ENCODE results near the gene ADGRV1.
A peak's percentile ranks its signal among the peaks of the same experiment; 100 is the strongest.

ADGRV1 gene

DNA sequence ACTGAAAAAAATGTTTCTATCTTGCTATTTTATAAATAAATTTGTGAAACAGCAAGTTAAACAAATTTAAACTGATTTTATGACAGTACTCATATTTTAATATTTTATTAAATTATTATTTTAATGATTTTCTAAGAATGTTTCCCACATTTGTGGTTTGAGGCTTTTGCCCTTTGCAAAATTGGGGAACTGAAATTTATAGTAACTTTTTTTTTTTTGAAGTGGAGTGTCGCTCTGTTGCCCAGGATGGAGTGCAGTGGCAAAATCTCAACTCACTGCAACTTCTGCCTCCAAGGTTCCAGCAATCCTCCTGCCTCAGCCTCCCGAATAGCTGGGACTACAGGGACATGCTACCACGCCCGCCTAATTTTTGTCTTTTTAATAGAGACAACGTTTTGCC is 7.2 kb upstream of the ADGRV1 start:
- Histone ChIP-seq H3K4me3 (ENCODE audit: low read length in 2 of 2) (no peak overlapping the region), H3K9me3 (ENCODE audit: control insufficient read depth in 2 of 2, low read length in 2 of 2) (no peaks in the 10 kb centered on the region)

DNA sequence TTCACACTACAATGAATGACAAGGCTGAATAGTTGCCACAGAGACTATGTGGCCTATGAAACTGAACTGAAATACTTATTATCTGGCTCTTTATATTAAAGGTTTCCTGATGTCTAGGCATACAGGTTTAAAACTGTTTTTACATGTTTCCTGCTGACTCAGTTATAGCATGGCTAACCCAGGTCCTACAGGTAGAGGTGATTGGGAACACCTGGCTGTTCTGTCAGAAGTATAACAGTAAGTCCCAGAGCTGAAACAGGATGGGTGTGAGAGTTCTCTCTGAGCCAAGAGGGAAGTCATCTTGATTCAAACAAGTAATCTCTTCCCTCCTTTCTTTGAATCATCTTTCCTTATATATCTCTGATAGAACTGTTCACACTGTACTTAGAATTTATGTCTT is 4.9 kb upstream of the ADGRV1 start:
- H3K9ac ChIP-seq (ENCODE audit: low read depth in 1 of 2, low read length in 2 of 2), result no peak overlapping the region
- H3K9me3 ChIP-seq (ENCODE audit: control insufficient read depth in 2 of 2, low read length in 2 of 2), result no peaks in the 10 kb centered on the region
- H3K4me1 ChIP-seq (ENCODE audit: control insufficient read depth in 2 of 2, insufficient read depth in 2 of 2, low read length in 2 of 2), result peaks cover 0 to 6% of the 10 kb centered on the region in 2 donors
- H3K4me3 ChIP-seq (ENCODE audit: low read length in 2 of 2), result no peak overlapping the region
- peaks cover 5 to 8% of the 10 kb centered on the region in 2 donors for H3K27me3 ChIP-seq (ENCODE audit: control insufficient read depth in 2 of 2, insufficient read depth in 2 of 2, low read length in 2 of 2)
- H3K36me3 ChIP-seq (ENCODE audit: control insufficient read depth in 2 of 2, insufficient read depth in 2 of 2, low read length in 2 of 2), result no peaks in the 10 kb centered on the region
- no peak overlapping the region for H3K27ac ChIP-seq (ENCODE audit: low read depth in 2 of 2, low read length in 2 of 2)

More for the DNA sequence above, 7.2 kb upstream of the ADGRV1 start:
- Histone ChIP-seq H3K4me1 (ENCODE audit: control insufficient read depth in 2 of 2, insufficient read depth in 2 of 2, low read length in 2 of 2) (peaks cover 4% of the 10 kb centered on the region in 2 donors), H3K27me3 (ENCODE audit: control insufficient read depth in 2 of 2, insufficient read depth in 2 of 2, low read length in 2 of 2) (peaks cover 0 to 5% of the 10 kb centered on the region in 2 donors), H3K36me3 (ENCODE audit: control insufficient read depth in 2 of 2, insufficient read depth in 2 of 2, low read length in 2 of 2) (no peaks in the 10 kb centered on the region), H3K9ac (ENCODE audit: low read depth in 1 of 2, low read length in 2 of 2) (no peak overlapping the region), H3K27ac (ENCODE audit: low read depth in 2 of 2, low read length in 2 of 2) (no peak overlapping the region)

DNA sequence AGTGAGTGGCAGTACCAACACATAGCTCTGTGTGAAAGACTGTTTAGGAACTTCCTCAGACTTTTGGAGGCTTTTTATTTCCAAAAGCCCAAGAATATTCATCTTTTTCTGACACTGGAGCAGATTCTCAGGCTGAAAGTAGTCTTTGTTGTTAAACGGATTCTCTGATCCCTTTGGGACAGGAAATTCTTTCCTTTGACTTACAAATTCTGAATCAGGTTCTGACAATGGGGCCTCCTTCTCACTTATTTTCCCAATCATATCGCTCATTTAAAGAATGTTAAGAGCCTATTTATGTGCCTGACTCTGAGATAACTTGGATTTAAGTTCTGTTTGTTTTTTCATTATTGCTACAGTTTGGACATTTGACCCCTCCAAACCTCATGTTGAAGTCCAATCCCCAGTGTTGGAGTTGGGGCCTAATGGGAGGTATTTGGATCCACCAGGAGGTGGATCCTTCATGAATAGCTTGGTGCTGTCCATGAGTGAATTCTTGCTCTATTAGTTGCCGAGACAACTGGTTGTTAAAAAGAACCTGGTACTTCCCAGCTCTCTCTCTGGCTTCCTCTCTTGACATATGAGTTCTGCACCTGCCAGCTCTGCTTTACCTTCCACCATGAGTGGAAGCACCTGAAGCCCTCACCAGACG is 4.1 kb upstream of the ADGRV1 start:
- no peak overlapping the region for H3K27ac ChIP-seq (ENCODE audit: low read depth in 2 of 2, low read length in 2 of 2)
- peaks cover 0 to 11% of the 10 kb centered on the region in 2 donors for H3K4me1 ChIP-seq (ENCODE audit: control insufficient read depth in 2 of 2, insufficient read depth in 2 of 2, low read length in 2 of 2)
- H3K36me3 ChIP-seq (ENCODE audit: control insufficient read depth in 2 of 2, insufficient read depth in 2 of 2, low read length in 2 of 2), result no peaks in the 10 kb centered on the region
- no peak overlapping the region for H3K4me3 ChIP-seq (ENCODE audit: low read length in 2 of 2)
- no peak overlapping the region for H3K9ac ChIP-seq (ENCODE audit: low read depth in 1 of 2, low read length in 2 of 2)
- peaks cover 5 to 8% of the 10 kb centered on the region in 2 donors for H3K27me3 ChIP-seq (ENCODE audit: control insufficient read depth in 2 of 2, insufficient read depth in 2 of 2, low read length in 2 of 2)
- H3K9me3 ChIP-seq (ENCODE audit: control insufficient read depth in 2 of 2, low read length in 2 of 2), result no peaks in the 10 kb centered on the region

DNA sequence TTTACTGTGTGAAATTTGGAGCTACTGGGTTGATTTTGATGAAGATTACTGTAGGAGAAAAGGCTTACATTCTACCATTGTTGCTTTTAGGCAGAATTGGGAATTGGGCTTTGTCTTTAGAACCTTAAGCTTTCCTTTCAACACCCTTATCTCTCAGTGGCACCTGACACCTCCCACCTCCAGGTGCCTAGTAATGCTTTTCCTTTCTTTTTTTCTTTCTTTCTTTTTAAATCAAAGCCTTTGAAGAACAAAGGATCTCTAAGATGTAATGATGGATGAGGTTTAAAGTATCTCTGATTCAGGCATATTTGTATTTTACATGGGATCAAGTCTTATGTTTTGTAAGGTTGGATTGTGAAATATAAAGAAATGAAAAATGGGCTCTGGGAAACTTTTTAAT is 2.9 kb upstream of the ADGRV1 start:
- H3K9ac ChIP-seq (ENCODE audit: low read depth in 1 of 2, low read length in 2 of 2), result no peak overlapping the region
- peaks cover 0 to 11% of the 10 kb centered on the region in 2 donors for H3K4me1 ChIP-seq (ENCODE audit: control insufficient read depth in 2 of 2, insufficient read depth in 2 of 2, low read length in 2 of 2)
- H3K9me3 ChIP-seq (ENCODE audit: control insufficient read depth in 2 of 2, low read length in 2 of 2), result no peaks in the 10 kb centered on the region
- no peak overlapping the region for H3K4me3 ChIP-seq (ENCODE audit: low read length in 2 of 2)
- H3K27ac ChIP-seq (ENCODE audit: low read depth in 2 of 2, low read length in 2 of 2), result no peak overlapping the region
- peaks cover 8% of the 10 kb centered on the region in 2 donors for H3K27me3 ChIP-seq (ENCODE audit: control insufficient read depth in 2 of 2, insufficient read depth in 2 of 2, low read length in 2 of 2)
- H3K36me3 ChIP-seq (ENCODE audit: control insufficient read depth in 2 of 2, insufficient read depth in 2 of 2, low read length in 2 of 2), result no peaks in the 10 kb centered on the region

DNA sequence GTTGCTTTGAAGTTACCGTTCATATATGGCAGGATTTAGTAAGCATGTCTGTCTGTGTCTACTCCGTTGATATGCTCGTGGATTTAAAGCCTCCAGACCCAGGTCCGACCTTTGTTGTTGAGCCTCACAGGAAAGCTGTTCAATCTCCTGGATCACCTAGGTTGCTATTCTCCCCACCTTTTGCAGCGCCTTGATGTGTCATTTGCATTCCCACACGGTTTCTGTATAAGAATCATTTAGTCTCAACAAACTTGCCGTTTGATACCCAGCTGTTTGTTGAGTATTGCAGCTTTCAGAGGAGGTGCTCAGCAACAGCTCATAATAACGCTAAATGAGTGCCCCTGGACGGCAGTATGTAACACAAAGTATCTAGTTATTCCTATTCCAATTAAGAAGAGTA is 1.2 kb upstream of the ADGRV1 start:
- no peaks in the 10 kb centered on the region for H3K36me3 ChIP-seq (ENCODE audit: control insufficient read depth in 2 of 2, insufficient read depth in 2 of 2, low read length in 2 of 2)

DNA sequence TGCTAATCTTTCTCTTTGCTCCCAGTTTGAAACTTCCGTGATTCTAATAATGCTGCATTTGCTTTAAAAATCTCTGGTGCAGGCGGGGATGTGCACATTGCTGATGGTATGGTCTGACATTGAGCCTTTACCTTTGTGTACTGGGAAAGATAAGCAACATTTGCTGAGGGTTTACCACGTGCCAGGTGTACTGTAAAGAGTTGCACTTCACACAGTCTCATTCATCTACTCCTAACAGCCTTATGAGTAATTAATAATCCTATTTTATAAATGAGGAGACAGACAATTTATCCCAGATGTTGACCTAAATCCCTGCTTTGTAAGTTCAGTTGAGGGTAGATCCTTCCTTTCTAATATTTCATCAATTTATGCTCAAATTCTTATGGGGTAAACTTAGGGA is 726 bp upstream of the ADGRV1 start:
- Histone ChIP-seq H3K27me3 (ENCODE audit: control insufficient read depth in 2 of 2, insufficient read depth in 2 of 2, low read length in 2 of 2) (peaks cover 3 to 8% of the 10 kb centered on the region in 2 donors), H3K9ac (ENCODE audit: low read depth in 1 of 2, low read length in 2 of 2) (peak overlapping the region in 1 of 2 donors; percentile 12), H3K4me3 (ENCODE audit: low read length in 2 of 2) (peak overlapping the region; percentile 75 to 82), H3K9me3 (ENCODE audit: control insufficient read depth in 2 of 2, low read length in 2 of 2) (no peaks in the 10 kb centered on the region), H3K36me3 (ENCODE audit: control insufficient read depth in 2 of 2, insufficient read depth in 2 of 2, low read length in 2 of 2) (no peaks in the 10 kb centered on the region), H3K4me1 (ENCODE audit: control insufficient read depth in 2 of 2, insufficient read depth in 2 of 2, low read length in 2 of 2) (peaks cover 0 to 11% of the 10 kb centered on the region in 2 donors), H3K27ac (ENCODE audit: low read depth in 2 of 2, low read length in 2 of 2) (no peak overlapping the region)

More for the DNA sequence above, 1.2 kb upstream of the ADGRV1 start:
- Histone ChIP-seq H3K9ac (ENCODE audit: low read depth in 1 of 2, low read length in 2 of 2) (no peak overlapping the region), H3K27ac (ENCODE audit: low read depth in 2 of 2, low read length in 2 of 2) (no peak overlapping the region), H3K4me3 (ENCODE audit: low read length in 2 of 2) (no peak overlapping the region), H3K27me3 (ENCODE audit: control insufficient read depth in 2 of 2, insufficient read depth in 2 of 2, low read length in 2 of 2) (peaks cover 3 to 8% of the 10 kb centered on the region in 2 donors), H3K9me3 (ENCODE audit: control insufficient read depth in 2 of 2, low read length in 2 of 2) (no peaks in the 10 kb centered on the region), H3K4me1 (ENCODE audit: control insufficient read depth in 2 of 2, insufficient read depth in 2 of 2, low read length in 2 of 2) (peaks cover 0 to 11% of the 10 kb centered on the region in 2 donors)

DNA sequence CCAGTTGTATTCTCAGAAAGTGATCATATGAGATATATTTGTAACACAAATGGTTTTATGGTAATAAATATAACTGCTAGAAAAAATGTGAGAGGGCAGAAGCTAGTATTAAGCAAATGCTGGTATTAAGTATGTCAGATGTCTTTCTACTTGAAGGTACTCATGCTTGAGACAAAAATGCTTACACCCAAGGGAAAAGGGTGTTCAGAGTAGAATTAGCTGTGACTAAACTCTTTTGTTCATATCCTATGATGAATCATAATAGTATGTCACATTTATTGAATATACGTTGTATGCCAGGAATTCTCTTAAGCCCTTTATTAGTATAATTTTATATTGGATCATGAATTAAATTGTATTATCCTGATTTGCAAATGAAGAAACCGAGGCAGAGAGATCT is 2.2 kb downstream of the ADGRV1 start:
- H3K9me3 ChIP-seq (ENCODE audit: control insufficient read depth in 2 of 2, low read length in 2 of 2), result no peaks in the 10 kb centered on the region
- H3K4me1 ChIP-seq (ENCODE audit: control insufficient read depth in 2 of 2, insufficient read depth in 2 of 2, low read length in 2 of 2), result peaks cover 0 to 11% of the 10 kb centered on the region in 2 donors
- no peak overlapping the region for H3K4me3 ChIP-seq (ENCODE audit: low read length in 2 of 2)
- no peak overlapping the region for H3K9ac ChIP-seq (ENCODE audit: low read depth in 1 of 2, low read length in 2 of 2)
- peaks cover 3 to 8% of the 10 kb centered on the region in 2 donors for H3K27me3 ChIP-seq (ENCODE audit: control insufficient read depth in 2 of 2, insufficient read depth in 2 of 2, low read length in 2 of 2)
- H3K36me3 ChIP-seq (ENCODE audit: control insufficient read depth in 2 of 2, insufficient read depth in 2 of 2, low read length in 2 of 2), result no peaks in the 10 kb centered on the region
- no peak overlapping the region for H3K27ac ChIP-seq (ENCODE audit: low read depth in 2 of 2, low read length in 2 of 2)

DNA sequence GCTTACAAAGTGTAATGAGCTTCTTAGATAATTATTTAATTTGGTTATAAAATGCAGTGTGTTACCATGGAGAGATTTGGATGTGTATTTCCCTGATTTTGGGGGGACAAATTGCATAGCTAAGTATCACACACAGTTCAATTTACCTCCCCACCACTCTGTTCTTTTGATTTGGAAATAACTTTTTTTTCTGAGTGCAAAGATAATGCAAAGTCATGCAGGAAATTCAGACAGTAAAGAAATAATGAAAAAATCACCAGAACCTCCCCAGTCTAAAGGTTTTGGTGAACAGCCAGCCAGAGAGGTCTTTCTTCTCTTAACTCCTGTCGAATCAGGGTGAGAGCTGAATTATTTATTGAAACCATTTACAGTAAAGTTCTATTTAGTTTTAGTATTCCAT is 3.2 kb downstream of the ADGRV1 start:
- no peak overlapping the region for H3K27ac ChIP-seq (ENCODE audit: low read depth in 2 of 2, low read length in 2 of 2)
- H3K27me3 ChIP-seq (ENCODE audit: control insufficient read depth in 2 of 2, insufficient read depth in 2 of 2, low read length in 2 of 2), result peaks cover 3 to 8% of the 10 kb centered on the region in 2 donors
- H3K4me1 ChIP-seq (ENCODE audit: control insufficient read depth in 2 of 2, insufficient read depth in 2 of 2, low read length in 2 of 2), result peaks cover 0 to 11% of the 10 kb centered on the region in 2 donors
- H3K4me3 ChIP-seq (ENCODE audit: low read length in 2 of 2), result no peak overlapping the region
- no peak overlapping the region for H3K9ac ChIP-seq (ENCODE audit: low read depth in 1 of 2, low read length in 2 of 2)
- H3K36me3 ChIP-seq (ENCODE audit: control insufficient read depth in 2 of 2, insufficient read depth in 2 of 2, low read length in 2 of 2), result no peaks in the 10 kb centered on the region
- H3K9me3 ChIP-seq (ENCODE audit: control insufficient read depth in 2 of 2, low read length in 2 of 2), result no peaks in the 10 kb centered on the region

DNA sequence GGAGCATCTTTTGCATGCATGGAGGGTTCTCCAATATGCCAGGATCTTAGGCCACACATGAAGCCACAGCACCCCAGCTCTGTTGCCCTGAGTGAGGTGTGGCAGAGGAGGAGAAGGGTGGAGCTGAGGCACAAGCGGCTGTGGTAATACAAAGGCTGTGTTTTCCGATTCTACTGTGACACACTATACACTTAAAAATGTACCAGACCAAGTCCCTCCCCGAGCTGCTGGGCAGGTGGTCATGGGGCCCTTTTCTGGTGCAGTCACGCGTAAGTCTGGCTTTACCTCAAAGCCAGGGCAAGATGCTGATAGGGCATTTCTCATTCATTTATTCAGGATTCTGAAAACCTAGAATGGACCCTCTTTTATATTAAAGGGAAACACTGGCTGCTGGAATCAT is 3.7 kb downstream of the ADGRV1 start:
- Histone ChIP-seq H3K27me3 (ENCODE audit: control insufficient read depth in 2 of 2, insufficient read depth in 2 of 2, low read length in 2 of 2) (peaks cover 3 to 6% of the 10 kb centered on the region in 2 donors), H3K27ac (ENCODE audit: low read depth in 2 of 2, low read length in 2 of 2) (no peak overlapping the region), H3K36me3 (ENCODE audit: control insufficient read depth in 2 of 2, insufficient read depth in 2 of 2, low read length in 2 of 2) (no peaks in the 10 kb centered on the region)

DNA sequence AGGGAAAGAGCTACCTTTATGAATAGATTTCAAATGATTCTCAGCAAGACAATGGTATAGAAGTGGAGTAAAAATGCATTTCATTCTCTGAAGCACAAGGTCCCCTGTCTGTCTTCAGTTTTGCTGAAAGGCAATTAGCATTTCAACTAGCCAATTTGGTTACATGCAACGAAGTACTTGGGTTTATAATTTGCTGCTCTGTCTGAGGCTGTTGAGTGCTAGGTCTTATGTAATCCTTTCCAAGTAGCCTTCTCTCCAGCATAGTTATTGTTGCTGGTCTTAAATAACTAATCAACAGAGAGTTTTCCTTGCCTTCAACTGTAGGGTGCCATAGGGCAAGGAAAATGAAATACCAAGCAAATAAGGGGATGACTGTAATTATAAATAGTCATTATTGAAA is 4.5 kb downstream of the ADGRV1 start:
- Histone ChIP-seq H3K4me1 (ENCODE audit: control insufficient read depth in 2 of 2, insufficient read depth in 2 of 2, low read length in 2 of 2) (peaks cover 0 to 8% of the 10 kb centered on the region in 2 donors), H3K27me3 (ENCODE audit: control insufficient read depth in 2 of 2, insufficient read depth in 2 of 2, low read length in 2 of 2) (peaks cover 0 to 3% of the 10 kb centered on the region in 2 donors), H3K36me3 (ENCODE audit: control insufficient read depth in 2 of 2, insufficient read depth in 2 of 2, low read length in 2 of 2) (no peaks in the 10 kb centered on the region), H3K27ac (ENCODE audit: low read depth in 2 of 2, low read length in 2 of 2) (no peak overlapping the region), H3K9ac (ENCODE audit: low read depth in 1 of 2, low read length in 2 of 2) (no peak overlapping the region), H3K9me3 (ENCODE audit: control insufficient read depth in 2 of 2, low read length in 2 of 2) (no peaks in the 10 kb centered on the region), H3K4me3 (ENCODE audit: low read length in 2 of 2) (no peak overlapping the region)

More for the DNA sequence above, 3.7 kb downstream of the ADGRV1 start:
- Histone ChIP-seq H3K9me3 (ENCODE audit: control insufficient read depth in 2 of 2, low read length in 2 of 2) (no peaks in the 10 kb centered on the region), H3K4me1 (ENCODE audit: control insufficient read depth in 2 of 2, insufficient read depth in 2 of 2, low read length in 2 of 2) (peaks cover 0 to 11% of the 10 kb centered on the region in 2 donors), H3K4me3 (ENCODE audit: low read length in 2 of 2) (no peak overlapping the region), H3K9ac (ENCODE audit: low read depth in 1 of 2, low read length in 2 of 2) (no peak overlapping the region)
